GM12878 (cell line): Measurements from ENCODE around the gene EPDR1. TPM values are rescaled to one million over a fixed set of nuclear protein-coding genes. Genes with fewer than 3 reads are reported as not detected.

Source experiments
- ATAC-seq: fragments of 200-7000 bp; cut with Tn5 transposase; 3 replicates; pipeline ENCODE4 v1.9.1; 2020; ENCODE audit warnings: mild to moderate bottlenecking, moderate library complexity
- BruUV-seq: library from RNA; stranded (reverse); fragments of 400-500 nt; replicated peaks from 2 replicates; lab custom pipeline; 2021; lab: Mats Ljungman, UMichigan
- CTCF ChIA-PET: fragments of 300-600 bp; sonication (Branson Sonifier 250); formaldehyde crosslinking; extraction: SDS; loops from one replicate; lab custom pipeline; 2021; ENCODE audit warnings: inconsistent platforms; lab: Yijun Ruan, JAX
- POLR2A ChIA-PET: fragments of 350-600 bp; formaldehyde crosslinking; extraction: SDS; loops from one replicate; lab custom pipeline; 2021; ENCODE audit warnings: inconsistent platforms; lab: Charles Lee
- RAD21 ChIA-PET: fragments of 300-600 bp; sonication (Branson Sonifier 250); formaldehyde crosslinking; loops from one replicate; lab custom pipeline; 2023; ENCODE audit warnings: antibody characterized with exemption; ENCODE audit not compliant: unreplicated experiment; lab: Charles Lee
- SMC1A ChIA-PET: fragments of 300-600 bp; sonication (Branson Sonifier 250); formaldehyde crosslinking; loops from one replicate; lab custom pipeline; 2023; ENCODE audit not compliant: unreplicated experiment, uncharacterized antibody; lab: Charles Lee
- DNase-seq: peaks from one replicate; pipeline ENCODE4 v3.0.0-alpha.2; 2011; ENCODE audit warnings: low read depth, low spot score
- FAIRE-seq: peaks from 3 replicates; lab custom pipeline; 2011; peaks lifted over from hg19 to GRCh38; lab: Jason Lieb, UNC
- H2AFZ ChIP-seq: 2 replicates; pipeline ENCODE4 v1.6.0; 2011; ENCODE audit warnings: low read depth, low read length, control low read depth; ENCODE audit not compliant: control insufficient read depth
- H3K27ac ChIP-seq: 2 replicates; pipeline ENCODE4 v1.5.1; 2011; ENCODE audit warnings: control low read depth; ENCODE audit not compliant: control insufficient read depth, insufficient read depth
- H3K27me3 ChIP-seq, 2 experiments: replicated peaks in 1 of 2; 2 replicates each; pipeline versions ENCODE4 v1.6.0 to v1.6.1; 2011; ENCODE audit warnings: low read length in 1 of 2; ENCODE audit not compliant: control insufficient read depth in 2 of 2, insufficient read depth in 2 of 2
- H3K36me3 ChIP-seq, 2 experiments: 2 replicates each; pipeline ENCODE4 v1.5.1; 2011; ENCODE audit warnings: low read length in 1 of 2; ENCODE audit not compliant: control insufficient read depth in 2 of 2, insufficient read depth in 2 of 2
- H3K4me1 ChIP-seq: 2 replicates; pipeline ENCODE4 v1.6.1; 2011; ENCODE audit warnings: mild to moderate bottlenecking, low read length, moderate library complexity, mixed read lengths; ENCODE audit not compliant: control insufficient read depth, insufficient read depth
- H3K4me2 ChIP-seq: 2 replicates; pipeline ENCODE4 v1.6.0; 2011; ENCODE audit warnings: control low read depth; ENCODE audit not compliant: control insufficient read depth, insufficient read depth
- H3K4me3 ChIP-seq: fragments of 200-600 bp; sonication (generic); 2 replicates; pipeline ENCODE4 v1.5.1; 2016
- H3K79me2 ChIP-seq: 2 replicates; pipeline ENCODE4 v1.6.0; 2011; ENCODE audit warnings: low read length; ENCODE audit not compliant: control insufficient read depth, insufficient read depth
- H3K9ac ChIP-seq: 2 replicates; pipeline ENCODE4 v1.8.0; 2011; ENCODE audit warnings: low read length, control low read depth, mixed read lengths; ENCODE audit not compliant: control insufficient read depth, insufficient read depth
- H3K9me3 ChIP-seq: replicated peaks from 3 replicates; pipeline ENCODE4 v1.5.1; 2011; ENCODE audit warnings: mild to moderate bottlenecking, low read length; ENCODE audit not compliant: control insufficient read depth, insufficient read depth
- H4K20me1 ChIP-seq: 2 replicates; pipeline ENCODE4 v1.6.0; 2011; ENCODE audit not compliant: control insufficient read depth, insufficient read depth
- CEBPB ChIP-seq, 2 experiments: fragments of 150-350 bp in 1 of 2; IDR thresholded peaks; 2 replicates each; pipeline ENCODE4 v1.6.1; 2012 to 2014; ENCODE audit warnings: low read depth in 2 of 2, low read length in 2 of 2, borderline replicate concordance in 1 of 2, inconsistent platforms in 1 of 2
- CTCF ChIP-seq, 3 experiments: IDR thresholded peaks in 2 of 3; conservative IDR thresholded peaks in 1 of 3; 2 replicates each; pipeline ENCODE4 v1.5.1; 2011; ENCODE audit warnings: low read depth in 3 of 3, low read length in 3 of 3, mild to moderate bottlenecking in 3 of 3, control low read depth in 2 of 3, moderate library complexity in 2 of 3, inconsistent platforms in 1 of 3, mixed read lengths in 1 of 3; ENCODE audit not compliant: control insufficient read depth in 2 of 3, insufficient read depth in 1 of 3; ENCODE audit errors: extremely low read depth in 1 of 3
- HSF1 ChIP-seq: fragments of 150-350 bp; IDR thresholded peaks from 2 replicates; pipeline ENCODE4 v1.6.1; 2014; ENCODE audit warnings: mild to moderate bottlenecking, low read depth, low read length
- JUND ChIP-seq: IDR thresholded peaks from 2 replicates; pipeline ENCODE4 v1.6.1; 2012; ENCODE audit warnings: low read depth, mild to moderate bottlenecking, low read length, improper control_type of control experiment, moderate library complexity
- MXI1 ChIP-seq: fragments of 150-350 bp; IDR thresholded peaks from 2 replicates; pipeline ENCODE4 v1.6.1; 2011; ENCODE audit warnings: low read depth, mild to moderate bottlenecking, inconsistent platforms, low read length, improper control_type of control experiment
- PML ChIP-seq: IDR thresholded peaks from 2 replicates; pipeline ENCODE4 v1.6.1; 2012; ENCODE audit warnings: low read length, inconsistent platforms
- REST ChIP-seq: IDR thresholded peaks from 2 replicates; pipeline ENCODE4 v1.6.1; 2012; ENCODE audit warnings: mild to moderate bottlenecking, low read depth, low read length
- SP1 ChIP-seq: IDR thresholded peaks from one replicate; pipeline ENCODE4 v1.6.1; 2011; ENCODE audit warnings: low read depth, low read length
- SREBF1 ChIP-seq: IDR thresholded peaks from 2 replicates; pipeline ENCODE4 v1.6.1; 2012; ENCODE audit warnings: mild to moderate bottlenecking, low read length
- ZBTB11 ChIP-seq: fragments of 450-650 bp; formaldehyde crosslinking; IDR thresholded peaks from 2 replicates; pipeline ENCODE4 v1.5.0; 2022; ENCODE audit warnings: mild to moderate bottlenecking, missing genetic modification characterization
- ZNF207 ChIP-seq: fragments of 450-650 bp; IDR thresholded peaks from 2 replicates; pipeline ENCODE4 v1.6.1; 2014; ENCODE audit warnings: antibody characterized with exemption, mild to moderate bottlenecking, borderline replicate concordance
- ZNF274 ChIP-seq: IDR thresholded peaks from one replicate; pipeline ENCODE4 v1.8.0; 2011; ENCODE audit not compliant: insufficient read length, insufficient read depth
- WGBS: methylation state at CpG from one replicate; pipeline ENCODE4 v1.1.6; 2016; ENCODE audit warnings: low lambda C conversion rate; ENCODE audit not compliant: insufficient replicate concordance, insufficient coverage; ENCODE audit errors: missing lambda C conversion rate; 5-methylcytosine and 5-hydroxymethylcytosine counted together
- in situ Hi-C: fragments of 300-500 bp; cut with MboI; formaldehyde crosslinking; loops from 9 replicates; pipeline ENCODE4 v1.14.3; 2018; ENCODE audit warnings: mixed read lengths
- intact Hi-C: fragments of 100-400 bp; cut with micrococcal nuclease; formaldehyde crosslinking; loops from one replicate; pipeline ENCODE4 v1.14.2; 2022; ENCODE audit not compliant: unreplicated experiment
- polyA plus RNA-seq, 11 experiments: library from polyadenylated mRNA; depleted of rRNA in 4 of 11; unstranded in 6 of 11; stranded (reverse) in 5 of 11; fragments of >200 nt; fragmentation: Nextera tagmentation in 4 of 11; fragmentation: Illumina TruSeq in 1 of 11; extraction: Ambion mirVana in 4 of 11; extraction: Trizol in 1 of 11; gene quantifications; 1 replicate in 1 of 11; 2 replicates in 10 of 11; pipeline versions ENCODE4 v1.2.1 to v1.2.3, GENCODE V29; 2011 to 2016; ENCODE audit warnings: inconsistent platforms in 2 of 11, missing spikeins in 2 of 11, low read depth in 1 of 11
- total RNA-seq, 4 experiments: library from RNA; depleted of rRNA in 3 of 4; stranded (reverse); fragments of >200 nt in 3 of 4; fragmentation: Illumina TruSeq in 1 of 4; extraction: Trizol in 1 of 4; gene quantifications; 2 replicates each; pipeline versions ENCODE4 v1.2.1 to v1.2.3, GENCODE V29; 2013 to 2021

Gene EPDR1
- total and polyA plus RNA-seq, 10 of the 15 experiments (the other 5 are each of a cell fraction or from before 2014, with no cell fraction given): 1.2 to 18.8 (median 4.7) TPM

GRCh38 chr7:37925620-37926019 lies 5.2 kb downstream of the EPDR1 start:
- Histone ChIP-seq H4K20me1 (no peaks in the 10 kb centered on the region), H3K27me3 (no peaks in the 10 kb centered on the region), H3K79me2 (peaks cover 3% of the 10 kb centered on the region; the same call in 1 of the 2 replicates), H3K4me3 (no peak overlapping the region), H2AFZ (no peak overlapping the region), H3K9ac (no peak overlapping the region), H3K9me3 (peaks cover 8% of the 10 kb centered on the region; the same call in 2 of the 3 replicates), H3K4me1 (peaks cover 5% of the 10 kb centered on the region; the same call in 1 of the 2 replicates), H3K36me3 (no peaks in the 10 kb centered on the region), H3K4me2 (no peak overlapping the region), H3K27ac (no peak overlapping the region)
- WGBS: 0% methylated on average over 1 of the region's 1 CpG
- CTCF ChIA-PET: interaction anchor here (1.0 kb wide), 1 partner anchor 13 kb away, joined by 3 read pairs; no protein-coding TSS in a partner anchor
- intact Hi-C loops (no loop called here), in situ Hi-C loops (no loop called here)
- POLR2A ChIA-PET: no interaction called here
- BruUV-seq: no TSS peak
- TF ChIP-seq MXI1: no peak
- no peak for TF ChIP-seq SREBF1
- TF ChIP-seq ZNF274: no peak
- TF ChIP-seq CTCF (IDR thresholded peaks at IDR 0.05 in 2 of 3, conservative IDR thresholded peaks at IDR 0.05 in 1 of 3; ENCODE audit: control insufficient read depth in 2 of 3, extremely low read depth in 1 of 3, insufficient read depth in 1 of 3, low read depth in 3 of 3, low read length in 3 of 3): no peak
- TF ChIP-seq HSF1: no peak
- no peak for TF ChIP-seq CEBPB (IDR thresholded peaks at IDR 0.05; ENCODE audit: borderline replicate concordance in 1 of 2, low read depth in 2 of 2, low read length in 2 of 2)
- TF ChIP-seq SP1: no peak
- TF ChIP-seq JUND: no peak
- TF ChIP-seq REST: no peak
- TF ChIP-seq PML: no peak
- TF ChIP-seq ZBTB11 (CRISPR knock-in tag): no peak
- TF ChIP-seq ZNF207: no peak
- RAD21 ChIA-PET: no interaction called here
- SMC1A ChIA-PET: interaction anchor here (1.2 kb wide), 1 partner anchor 49 kb away, joined by 3 read pairs; no protein-coding TSS in a partner anchor
- DNase-seq: no peak
- ATAC-seq: no peak
- FAIRE-seq: no peak
